ENCODE data around the gene LUC7L2.

- TF ChIP-seq CTCF (IDR thresholded peaks at IDR 0.05) (no peak), POLR2AphosphoS5 (IDR thresholded peaks at IDR 0.05; ENCODE audit: insufficient read depth in 1 of 2, low read depth in 1 of 2) (no peak), POLR2A (IDR thresholded peaks at IDR 0.05) (no peak)
These were observed 63.4 kb downstream of the LUC7L2 start for GRCh38 chr7:139423091-139423490.
